ENCODE measurements around the gene ZNF322. TPM values are rescaled to one million over a fixed set of nuclear protein-coding genes. Genes with fewer than 3 reads are reported as not detected.

The ZNF322 gene
- total RNA-seq, 1 experiment from 2014 or later = 39.1 TPM

DNA sequence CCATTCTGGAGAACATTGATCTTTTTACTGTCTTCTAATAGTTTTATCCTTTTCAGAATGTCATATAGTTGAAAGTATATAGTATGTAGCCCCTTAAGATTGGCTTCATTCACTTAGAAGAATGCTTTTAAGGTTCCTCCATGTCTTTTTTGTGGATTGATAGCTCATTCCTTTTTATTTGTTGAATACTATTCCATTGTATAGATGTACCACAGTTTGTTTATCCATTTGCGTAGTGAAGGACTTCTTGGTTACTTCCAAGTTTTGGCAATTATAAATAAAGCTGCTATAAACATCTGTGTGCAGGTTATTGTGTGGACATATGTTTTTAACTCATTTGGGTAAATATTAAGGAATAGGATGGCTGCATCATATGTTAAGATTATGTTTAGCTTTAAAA lies 35.0 kb downstream of the ZNF322 start:
- no peak overlapping the region for H2BK15ac ChIP-seq (ENCODE audit: low read depth, low read length)
- no peak overlapping the region for H3K14ac ChIP-seq (ENCODE audit: insufficient read depth, low read length)
- H2BK20ac ChIP-seq (ENCODE audit: low read depth, low read length, poor library complexity, severe bottlenecking) = no peak overlapping the region
- Mint-ChIP-seq H3K36me3 (ENCODE audit: insufficient read depth in 1 of 3, low read depth in 3 of 3) (peaks cover 0 to 2% (median 0%) of the 10 kb centered on the region in 3 experiments; a peak in 1 of 7 replicates), H3K27ac (no peak overlapping the region), H3K9me3 (peaks cover 14 to 18% of the 10 kb centered on the region in 2 experiments), H3K4me3 (no peak overlapping the region), H3K27me3 (ENCODE audit: low read depth) (peaks cover 1% of the 10 kb centered on the region; the same call in 1 of the 2 replicates), H3K4me1 (no peaks in the 10 kb centered on the region)
- no peak overlapping the region for H4K91ac ChIP-seq (ENCODE audit: insufficient read length, low read depth, low read length)
- no peak overlapping the region for H3K56ac ChIP-seq (ENCODE audit: insufficient read length, low read depth, low read length)
- H3K18ac ChIP-seq (ENCODE audit: insufficient read length, low read depth, low read length) = no peak overlapping the region
- H3K23me2 ChIP-seq (ENCODE audit: insufficient read length, low read depth, low read length, poor library complexity, severe bottlenecking) = no peaks in the 10 kb centered on the region
- no peak overlapping the region for H4K5ac ChIP-seq (ENCODE audit: insufficient read length, low read depth, low read length)
- no peak overlapping the region for H4K8ac ChIP-seq (replicated peaks; ENCODE audit: insufficient read length, low read depth, low read length)
- no peaks in the 10 kb centered on the region for H3K27me3 ChIP-seq (ENCODE audit: insufficient read depth, low read length)
- no peak overlapping the region for H2BK5ac ChIP-seq (ENCODE audit: insufficient read length, low read length)
- no peaks in the 10 kb centered on the region for H3K4me1 ChIP-seq (ENCODE audit: insufficient read depth, low read length)
- TF ChIP-seq CTCF (conservative IDR thresholded peaks at IDR 0.05) = no peak
- no peaks in the 10 kb centered on the region for H3K79me1 ChIP-seq (ENCODE audit: insufficient read depth, low read depth, low read length, poor library complexity, severe bottlenecking)
- no peak overlapping the region for H3T11ph ChIP-seq (ENCODE audit: low read length)
- no peak overlapping the region for H3K4me2 ChIP-seq (ENCODE audit: insufficient read depth, insufficient read length, low read length)
- no peaks in the 10 kb centered on the region for H4K20me1 ChIP-seq (ENCODE audit: control insufficient read depth, insufficient read depth, insufficient read length)
- no CpG with 5 or more reads among the region's 1 CpG for WGBS (ENCODE audit: extremely low coverage, insufficient read length, low lambda C conversion rate)
- no peak overlapping the region for H2AFZ ChIP-seq (ENCODE audit: low read length)
- H3K79me2 ChIP-seq (ENCODE audit: insufficient read depth, low read length) = no peaks in the 10 kb centered on the region
- DNase-seq = no peak
- no peak overlapping the region for H2BK120ac ChIP-seq (ENCODE audit: low read depth, low read length, poor library complexity, severe bottlenecking)
- no peak overlapping the region for H3K9ac ChIP-seq (ENCODE audit: extremely low read depth, insufficient read length, low read length)
- no peak overlapping the region for H3K23ac ChIP-seq (ENCODE audit: insufficient read length, low read depth, low read length)
- H2BK12ac ChIP-seq (ENCODE audit: insufficient read length, low read depth, low read length) = no peak overlapping the region
- no peak overlapping the region for H2AK5ac ChIP-seq (ENCODE audit: insufficient read length, low read length)
- no peak overlapping the region for H3K27ac ChIP-seq (ENCODE audit: insufficient read length, low read depth, low read length)
- no peaks in the 10 kb centered on the region for H3K9me3 ChIP-seq (ENCODE audit: control insufficient read depth, low read depth, low read length)
- H3K4ac ChIP-seq (ENCODE audit: low read depth, low read length) = no peak overlapping the region
